ENCODE data around the gene KRTAP9-1. TPM values are rescaled to one million over a fixed set of nuclear protein-coding genes. Genes with fewer than 3 reads are reported as not detected.
"Not testable (repeated sequence)": the region's sequence is repeated elsewhere in the genome, so short reads cannot be mapped to it uniquely, and the experiment has no call there.

Gene KRTAP9-1
- total and polyA plus RNA-seq, 12 donors = not detected

DNA sequence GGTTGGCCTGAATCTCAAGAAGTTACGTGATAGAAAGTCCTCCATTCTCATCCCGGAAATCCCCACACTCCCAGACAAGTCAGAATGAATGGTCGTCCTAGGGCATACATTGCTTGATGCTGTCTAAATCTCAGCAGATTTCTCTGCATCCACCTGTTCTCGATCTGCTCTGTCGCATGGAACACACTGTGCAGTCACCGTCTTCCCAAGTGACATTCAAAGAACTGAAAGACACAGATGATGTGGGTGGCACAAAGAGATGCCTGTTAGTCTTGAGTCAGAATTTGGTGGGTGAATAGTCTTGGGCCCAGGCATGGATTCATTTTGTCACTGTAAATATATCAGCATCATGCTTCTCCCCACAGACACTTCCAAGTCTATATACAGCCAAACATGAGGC is 42.0 kb downstream of the KRTAP9-1 start:
- Histone ChIP-seq H3K27ac (no peak overlapping the region), H3K9me3 (replicated peaks in 1 of 3) (no peaks in the 10 kb centered on the region), H3K4me1 (replicated peaks in 1 of 2) (no peaks in the 10 kb centered on the region), H3K4me3 (no peak overlapping the region), H3K27me3 (no peaks in the 10 kb centered on the region), H3K36me3 (replicated peaks in 1 of 2) (no peaks in the 10 kb centered on the region)
- intact Hi-C loops (cut with DNase I) = no loop called here
- DNase-seq = no peak
- 65 to 83% (median 78%) methylated on average over 6 of the region's 6 CpGs for WGBS, 4 donors
- no peak for TF ChIP-seq POLR2A (IDR thresholded peaks at IDR 0.05)
- TF ChIP-seq, protein P1, sequence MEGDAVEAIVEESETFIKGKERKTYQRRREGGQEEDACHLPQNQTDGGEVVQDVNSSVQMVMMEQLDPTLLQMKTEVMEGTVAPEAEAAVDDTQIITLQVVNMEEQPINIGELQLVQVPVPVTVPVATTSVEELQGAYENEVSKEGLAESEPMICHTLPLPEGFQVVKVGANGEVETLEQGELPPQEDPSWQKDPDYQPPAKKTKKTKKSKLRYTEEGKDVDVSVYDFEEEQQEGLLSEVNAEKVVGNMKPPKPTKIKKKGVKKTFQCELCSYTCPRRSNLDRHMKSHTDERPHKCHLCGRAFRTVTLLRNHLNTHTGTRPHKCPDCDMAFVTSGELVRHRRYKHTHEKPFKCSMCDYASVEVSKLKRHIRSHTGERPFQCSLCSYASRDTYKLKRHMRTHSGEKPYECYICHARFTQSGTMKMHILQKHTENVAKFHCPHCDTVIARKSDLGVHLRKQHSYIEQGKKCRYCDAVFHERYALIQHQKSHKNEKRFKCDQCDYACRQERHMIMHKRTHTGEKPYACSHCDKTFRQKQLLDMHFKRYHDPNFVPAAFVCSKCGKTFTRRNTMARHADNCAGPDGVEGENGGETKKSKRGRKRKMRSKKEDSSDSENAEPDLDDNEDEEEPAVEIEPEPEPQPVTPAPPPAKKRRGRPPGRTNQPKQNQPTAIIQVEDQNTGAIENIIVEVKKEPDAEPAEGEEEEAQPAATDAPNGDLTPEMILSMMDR (IDR thresholded peaks at IDR 0.05) = no peak

DNA sequence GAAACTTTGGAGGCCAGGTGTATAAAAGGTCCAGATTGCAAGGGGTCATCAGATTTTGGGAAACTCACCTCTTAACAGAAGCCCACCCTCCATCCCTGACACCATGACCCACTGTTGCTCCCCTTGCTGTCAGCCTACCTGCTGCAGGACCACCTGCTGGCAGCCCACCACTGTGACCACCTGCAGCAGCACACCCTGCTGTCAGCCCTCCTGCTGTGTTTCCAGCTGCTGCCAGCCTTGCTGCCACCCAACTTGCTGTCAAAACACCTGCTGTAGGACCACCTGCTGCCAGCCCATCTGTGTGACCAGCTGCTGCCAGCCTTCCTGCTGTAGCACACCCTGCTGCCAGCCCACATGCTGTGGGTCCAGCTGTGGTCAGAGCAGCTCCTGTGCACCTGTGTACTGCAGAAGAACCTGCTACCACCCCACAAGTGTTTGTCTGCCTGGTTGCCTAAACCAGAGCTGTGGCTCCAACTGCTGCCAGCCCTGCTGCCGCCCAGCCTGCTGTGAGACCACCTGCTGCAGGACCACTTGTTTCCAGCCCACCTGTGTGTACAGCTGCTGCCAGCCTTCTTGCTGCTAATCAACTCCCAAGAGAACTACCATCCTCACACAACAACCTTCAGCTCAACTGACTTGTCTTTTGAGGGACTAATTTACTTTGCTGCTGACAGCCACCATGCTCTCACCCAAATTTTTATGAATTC is 42.9 kb downstream of the KRTAP9-1 start, which contains the start of gene KRTAP9-3:
TSS of gene KRTAP9-3 (plus strand) at position 51 of the 707 bp plus-strand sequence. CDS start at position 104, 53 bp downstream.
- H3K4me3 ChIP-seq; intact Hi-C loops (cut with DNase I): not testable (repeated sequence)
- 79 to 81% methylated on average over 1 of the region's 1 CpG; no CpG with 5 or more reads in 2 of the 4 donors for WGBS, 4 donors

DNA sequence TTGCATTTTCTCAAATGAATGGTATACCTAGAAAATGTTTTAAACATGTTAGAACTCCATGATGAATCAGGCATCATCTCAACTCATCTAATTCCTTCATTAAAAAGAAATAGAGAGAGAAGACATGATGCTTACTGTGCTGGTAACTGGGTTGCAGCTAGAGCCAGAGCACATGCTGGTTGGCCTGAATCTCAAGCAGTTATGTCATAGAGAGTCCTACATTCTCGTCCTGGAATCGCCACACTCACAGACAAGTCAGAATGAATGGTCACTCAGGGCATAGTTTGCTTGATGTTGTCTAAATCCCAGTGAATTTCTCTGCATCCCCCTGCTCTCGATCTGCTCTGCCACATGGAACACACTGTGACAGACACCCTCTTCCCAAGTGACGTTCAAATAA is 47.4 kb downstream of the KRTAP9-1 start:
- intact Hi-C loops (cut with DNase I) = not testable (repeated sequence)
- 54 to 64% (median 61%) methylated on average over 4 of the region's 4 CpGs for WGBS, 4 donors

More for the DNA sequence above, 42.9 kb downstream of the KRTAP9-1 start, which contains the start of gene KRTAP9-3:
- not testable (repeated sequence) for H3K4me1 ChIP-seq (replicated peaks in 1 of 2); H3K9me3 ChIP-seq (replicated peaks in 1 of 3); DNase-seq; H3K36me3 ChIP-seq (replicated peaks in 1 of 2); H3K27me3 ChIP-seq; H3K27ac ChIP-seq

DNA sequence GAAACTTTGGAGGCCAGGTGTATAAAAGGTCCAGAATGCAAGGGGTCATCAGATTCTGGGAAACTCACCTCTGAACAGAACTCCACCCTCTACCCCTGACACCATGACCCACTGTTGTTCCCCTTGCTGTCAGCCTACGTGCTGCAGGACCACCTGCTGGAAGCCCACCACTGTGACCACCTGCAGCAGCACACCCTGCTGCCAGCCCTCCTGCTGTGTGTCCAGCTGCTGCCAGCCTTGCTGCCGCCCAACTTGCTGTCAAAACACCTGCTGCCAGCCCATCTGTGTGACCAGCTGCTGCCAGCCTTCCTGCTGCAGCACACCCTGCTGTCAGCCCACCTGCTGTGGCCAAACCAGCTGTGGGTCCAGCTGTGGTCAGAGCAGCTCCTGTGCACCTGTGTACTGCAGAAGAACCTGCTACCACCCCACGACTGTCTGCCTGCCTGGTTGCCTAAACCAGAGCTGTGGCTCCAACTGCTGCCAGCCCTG is 48.3 kb downstream of the KRTAP9-1 start, which contains the start of gene KRTAP9-8:
TSS of gene KRTAP9-8 (plus strand) at position 51 of the 489 bp plus-strand sequence. CDS start at position 104, 53 bp downstream.
- DNase-seq; H3K27ac ChIP-seq; H3K27me3 ChIP-seq; intact Hi-C loops (cut with DNase I); H3K36me3 ChIP-seq (replicated peaks in 1 of 2); H3K4me3 ChIP-seq; H3K4me1 ChIP-seq (replicated peaks in 1 of 2); H3K9me3 ChIP-seq (replicated peaks in 1 of 3): not testable (repeated sequence)
- WGBS, 4 donors = 20 to 55% (median 47%) methylated on average over 1 to 3 of the region's 3 CpGs

More for the DNA sequence above, 47.4 kb downstream of the KRTAP9-1 start:
- not testable (repeated sequence) for H3K9me3 ChIP-seq (replicated peaks in 1 of 3); H3K36me3 ChIP-seq (replicated peaks in 1 of 2); H3K27me3 ChIP-seq; H3K27ac ChIP-seq; H3K4me1 ChIP-seq (replicated peaks in 1 of 2); DNase-seq; H3K4me3 ChIP-seq

Small RNA genes lying within 50 kb of the gene (small RNA-seq; reads per million reads assigned to genes)
- 0 reads per million in 2 donors for gene KRTAP4-17P

Other genes starting within 250 kb of the KRTAP9-1 start
Only the 30 nearest of the 40 such genes appear.
- gene KRTAP1-4, start 159.7 kb upstream of the KRTAP9-1 start, total RNA-seq = not detected
- not detected for gene KRTAP1-4, start 159.7 kb upstream of the KRTAP9-1 start, polyA plus RNA-seq
- not detected for gene KRTAP1-3, start 155.0 kb upstream of the KRTAP9-1 start, total RNA-seq
- not detected for gene KRTAP1-3, start 155.0 kb upstream of the KRTAP9-1 start, polyA plus RNA-seq
- not detected for gene KRTAP1-1, start 148.4 kb upstream of the KRTAP9-1 start, total RNA-seq
- not detected for gene KRTAP1-1, start 148.4 kb upstream of the KRTAP9-1 start, polyA plus RNA-seq
- gene KRTAP2-1, start 142.6 kb upstream of the KRTAP9-1 start, total RNA-seq = not detected
- not detected for gene KRTAP2-1, start 142.6 kb upstream of the KRTAP9-1 start, polyA plus RNA-seq
- not detected for gene KRTAP2-2, start 134.7 kb upstream of the KRTAP9-1 start, total RNA-seq
- gene KRTAP2-2, start 134.7 kb upstream of the KRTAP9-1 start, polyA plus RNA-seq = not detected
- not detected for gene KRTAP2-3, start 129.8 kb upstream of the KRTAP9-1 start, total RNA-seq
- not detected for gene KRTAP2-3, start 129.8 kb upstream of the KRTAP9-1 start, polyA plus RNA-seq
- gene KRTAP2-4, start 124.0 kb upstream of the KRTAP9-1 start, total RNA-seq = not detected
- not detected for gene KRTAP2-4, start 124.0 kb upstream of the KRTAP9-1 start, polyA plus RNA-seq
- gene KRTAP4-7, start 105.7 kb upstream of the KRTAP9-1 start, total RNA-seq = not detected
- not detected for gene KRTAP4-7, start 105.7 kb upstream of the KRTAP9-1 start, polyA plus RNA-seq
- gene KRTAP4-8, start 91.7 kb upstream of the KRTAP9-1 start, total RNA-seq = not detected
- not detected for gene KRTAP4-8, start 91.7 kb upstream of the KRTAP9-1 start, polyA plus RNA-seq
- not detected for gene KRTAP4-16, start 87.7 kb upstream of the KRTAP9-1 start, total RNA-seq
- not detected for gene KRTAP4-16, start 87.7 kb upstream of the KRTAP9-1 start, polyA plus RNA-seq
- not detected for gene KRTAP4-9, start 84.5 kb upstream of the KRTAP9-1 start, total RNA-seq
- gene KRTAP4-9, start 84.5 kb upstream of the KRTAP9-1 start, polyA plus RNA-seq = not detected
- not detected for gene KRTAP4-11, start 71.5 kb upstream of the KRTAP9-1 start, total RNA-seq
- not detected for gene KRTAP4-11, start 71.5 kb upstream of the KRTAP9-1 start, polyA plus RNA-seq
- not detected for gene KRTAP4-12, start 65.7 kb upstream of the KRTAP9-1 start, total RNA-seq
- not detected for gene KRTAP4-12, start 65.7 kb upstream of the KRTAP9-1 start, polyA plus RNA-seq
- not detected for gene KRTAP4-6, start 49.3 kb upstream of the KRTAP9-1 start, total RNA-seq
- not detected for gene KRTAP4-6, start 49.3 kb upstream of the KRTAP9-1 start, polyA plus RNA-seq
- not detected for gene KRTAP4-5, start 40.1 kb upstream of the KRTAP9-1 start, total RNA-seq
- not detected for gene KRTAP4-5, start 40.1 kb upstream of the KRTAP9-1 start, polyA plus RNA-seq
- gene KRTAP4-4, start 29.1 kb upstream of the KRTAP9-1 start, total RNA-seq = not detected
- gene KRTAP4-4, start 29.1 kb upstream of the KRTAP9-1 start, polyA plus RNA-seq = not detected
- gene KRTAP4-3, start 21.7 kb upstream of the KRTAP9-1 start, total RNA-seq = not detected
- not detected for gene KRTAP4-3, start 21.7 kb upstream of the KRTAP9-1 start, polyA plus RNA-seq
- not detected for gene KRTAP4-2, start 11.7 kb upstream of the KRTAP9-1 start, total RNA-seq
- not detected for gene KRTAP4-2, start 11.7 kb upstream of the KRTAP9-1 start, polyA plus RNA-seq
- gene KRTAP4-1, start 5.0 kb upstream of the KRTAP9-1 start, total RNA-seq = not detected
- gene KRTAP4-1, start 5.0 kb upstream of the KRTAP9-1 start, polyA plus RNA-seq = not detected
- not detected for gene KRTAP9-2, start 36.8 kb downstream of the KRTAP9-1 start, total RNA-seq
- not detected for gene KRTAP9-2, start 36.8 kb downstream of the KRTAP9-1 start, polyA plus RNA-seq
- not detected for gene KRTAP9-3, start 42.6 kb downstream of the KRTAP9-1 start, total RNA-seq
- gene KRTAP9-3, start 42.6 kb downstream of the KRTAP9-1 start, polyA plus RNA-seq = not detected
- not detected for gene KRTAP9-8, start 48.1 kb downstream of the KRTAP9-1 start, total RNA-seq
- not detected for gene KRTAP9-8, start 48.1 kb downstream of the KRTAP9-1 start, polyA plus RNA-seq
- not detected for gene KRTAP9-4, start 59.8 kb downstream of the KRTAP9-1 start, total RNA-seq
- gene KRTAP9-4, start 59.8 kb downstream of the KRTAP9-1 start, polyA plus RNA-seq = not detected
- gene KRTAP9-9, start 65.5 kb downstream of the KRTAP9-1 start, total RNA-seq = not detected
- gene KRTAP9-9, start 65.5 kb downstream of the KRTAP9-1 start, polyA plus RNA-seq = not detected
- not detected for gene KRTAP9-6, start 75.5 kb downstream of the KRTAP9-1 start, total RNA-seq
- gene KRTAP9-6, start 75.5 kb downstream of the KRTAP9-1 start, polyA plus RNA-seq = not detected
- gene KRTAP9-7, start 85.8 kb downstream of the KRTAP9-1 start, total RNA-seq = not detected
- not detected for gene KRTAP9-7, start 85.8 kb downstream of the KRTAP9-1 start, polyA plus RNA-seq
- gene KRTAP29-1, start 113.0 kb downstream of the KRTAP9-1 start, total RNA-seq = not detected
- not detected for gene KRTAP29-1, start 113.0 kb downstream of the KRTAP9-1 start, polyA plus RNA-seq
- gene KRTAP16-1, start 119.4 kb downstream of the KRTAP9-1 start, total RNA-seq = not detected
- gene KRTAP16-1, start 119.4 kb downstream of the KRTAP9-1 start, polyA plus RNA-seq = not detected
- not detected for gene KRTAP17-1, start 125.8 kb downstream of the KRTAP9-1 start, total RNA-seq
- gene KRTAP17-1, start 125.8 kb downstream of the KRTAP9-1 start, polyA plus RNA-seq = not detected
- not detected for gene KRT33A, start 160.9 kb downstream of the KRTAP9-1 start, total RNA-seq
- gene KRT33A, start 160.9 kb downstream of the KRTAP9-1 start, polyA plus RNA-seq = not detected

Data from adrenal gland (tissue), 12 donors.